Mucosa of stomach (tissue), 1 donor: ENCODE results near the gene REL.

ENCODE experiments used
- H3K27me3 ChIP-seq: one replicate; pipeline ENCODE4 v1.7.0; 2013; ENCODE audit warnings: mild to moderate bottlenecking, low read length; ENCODE audit not compliant: control insufficient read depth, insufficient read depth
- H3K36me3 ChIP-seq: one replicate; pipeline ENCODE4 v1.7.0; 2013; ENCODE audit warnings: low read length; ENCODE audit not compliant: control insufficient read depth, insufficient read depth
- H3K4me1 ChIP-seq: one replicate; pipeline ENCODE4 v1.7.0; 2013; ENCODE audit warnings: mild to moderate bottlenecking, low read length; ENCODE audit not compliant: control insufficient read depth, insufficient read depth
- H3K4me3 ChIP-seq: one replicate; pipeline ENCODE4 v1.7.0; 2013; ENCODE audit warnings: low read length
- H3K9ac ChIP-seq: one replicate; pipeline ENCODE4 v1.7.0; 2013; ENCODE audit warnings: mild to moderate bottlenecking, low read length, moderate library complexity
- H3K9me3 ChIP-seq: one replicate; pipeline ENCODE4 v1.7.0; 2013; ENCODE audit warnings: mild to moderate bottlenecking, low read length, moderate library complexity; ENCODE audit not compliant: control insufficient read depth
- donor health status: Pancreatic carcinoma.

Gene REL

DNA sequence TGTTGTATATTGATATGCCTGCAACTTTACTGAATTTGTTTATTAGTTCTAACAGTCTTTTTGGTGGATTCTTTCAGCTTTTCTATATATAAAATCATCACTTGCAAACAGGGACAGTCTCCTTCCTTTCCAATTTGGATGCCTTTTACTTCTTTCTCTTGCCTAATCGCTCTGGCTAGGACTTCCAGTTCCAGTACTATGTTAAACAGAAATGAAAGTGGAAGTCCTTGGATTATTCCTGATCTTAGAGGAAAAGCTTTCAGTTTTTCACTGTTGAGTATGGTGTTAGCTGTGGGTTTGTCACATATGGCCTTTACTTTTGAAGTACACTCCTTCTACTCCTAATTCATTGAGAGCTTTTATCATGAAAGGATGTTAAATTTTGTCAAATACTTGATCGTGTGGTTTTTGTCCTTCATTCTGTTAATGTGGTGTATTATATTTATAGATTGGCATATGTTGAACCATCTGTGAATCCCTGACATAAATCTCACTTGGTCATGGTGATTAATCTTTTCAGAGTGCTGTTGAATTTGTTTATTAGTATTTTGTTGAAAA is 52.9 kb downstream of the REL start:
- Histone ChIP-seq H3K4me1 (no peaks in the 10 kb centered on the region), H3K9ac (no peak overlapping the region)

DNA sequence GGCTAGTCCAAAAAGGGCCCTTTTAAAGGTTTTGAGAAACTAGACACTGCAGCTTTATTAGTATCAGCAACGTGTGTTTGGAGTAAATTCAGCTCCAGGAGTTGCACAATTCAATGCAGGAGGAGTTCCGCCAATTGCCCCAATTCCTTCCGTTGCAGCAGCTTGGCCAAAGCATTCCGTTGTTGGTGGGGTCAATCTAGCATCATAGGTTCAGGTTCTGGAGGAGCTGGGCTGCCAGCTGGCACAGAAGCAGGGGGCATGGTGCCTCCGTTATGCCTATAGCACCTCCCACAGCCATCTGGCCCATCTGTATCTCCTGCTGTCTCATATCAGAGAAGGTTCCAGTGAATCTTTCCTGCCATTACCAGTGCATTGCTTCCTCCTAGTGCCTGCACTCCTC is 55.4 kb downstream of the REL start:
- H3K36me3 ChIP-seq, result no peaks in the 10 kb centered on the region
- H3K9ac ChIP-seq, result no peak overlapping the region
- no peaks in the 10 kb centered on the region for H3K9me3 ChIP-seq
- no peaks in the 10 kb centered on the region for H3K4me1 ChIP-seq
- no peak overlapping the region for H3K4me3 ChIP-seq
- H3K27me3 ChIP-seq, result no peaks in the 10 kb centered on the region

More for the DNA sequence above, 52.9 kb downstream of the REL start:
- no peaks in the 10 kb centered on the region for H3K9me3 ChIP-seq
- H3K4me3 ChIP-seq, result no peak overlapping the region
- no peaks in the 10 kb centered on the region for H3K36me3 ChIP-seq
- no peaks in the 10 kb centered on the region for H3K27me3 ChIP-seq

DNA sequence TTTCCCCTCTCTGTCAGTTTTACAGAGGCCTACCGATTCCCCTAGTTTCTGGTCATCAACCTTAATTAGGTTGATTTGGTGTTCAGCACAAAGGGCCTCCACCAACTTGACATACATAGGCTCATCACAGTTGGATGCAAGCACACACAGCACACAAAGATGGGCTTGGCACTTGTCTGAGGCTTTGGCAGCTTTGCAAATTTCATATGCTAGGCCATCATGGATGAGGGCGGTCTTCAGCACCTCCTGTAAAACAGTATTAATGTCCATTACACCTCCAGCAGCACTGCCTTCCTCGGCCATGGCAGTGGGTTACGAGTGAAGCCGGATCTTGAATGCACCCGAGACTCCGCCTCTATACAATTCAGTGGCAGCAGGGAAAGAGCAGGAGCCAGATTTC is 56.9 kb downstream of the REL start:
- H3K9me3 ChIP-seq, result no peaks in the 10 kb centered on the region
- H3K36me3 ChIP-seq, result no peaks in the 10 kb centered on the region
- no peak overlapping the region for H3K9ac ChIP-seq
- no peaks in the 10 kb centered on the region for H3K4me1 ChIP-seq
- no peaks in the 10 kb centered on the region for H3K27me3 ChIP-seq
- no peak overlapping the region for H3K4me3 ChIP-seq

DNA sequence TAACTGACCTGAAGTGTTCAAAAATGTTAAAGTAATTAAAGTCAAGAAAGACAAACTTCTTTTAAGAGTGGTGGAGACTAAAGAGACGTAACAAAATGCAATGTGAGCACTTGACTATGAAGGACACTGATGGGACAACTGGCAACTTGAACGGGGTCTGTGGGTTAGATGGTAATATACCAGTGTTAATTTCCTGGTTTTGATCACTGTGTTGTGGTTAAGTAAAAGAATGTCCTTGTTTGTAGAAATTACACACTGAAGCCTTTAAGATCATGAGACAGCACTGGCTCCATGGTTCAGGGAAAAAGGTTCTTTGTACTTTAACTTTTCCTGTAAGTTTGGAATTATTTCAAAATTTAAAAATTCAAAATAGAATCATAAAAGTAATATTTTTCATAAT is 58.2 kb downstream of the REL start:
- no peaks in the 10 kb centered on the region for H3K36me3 ChIP-seq
- H3K9ac ChIP-seq, result no peak overlapping the region
- H3K9me3 ChIP-seq, result no peaks in the 10 kb centered on the region
- H3K4me3 ChIP-seq, result no peak overlapping the region
- H3K4me1 ChIP-seq, result no peaks in the 10 kb centered on the region
- no peaks in the 10 kb centered on the region for H3K27me3 ChIP-seq

DNA sequence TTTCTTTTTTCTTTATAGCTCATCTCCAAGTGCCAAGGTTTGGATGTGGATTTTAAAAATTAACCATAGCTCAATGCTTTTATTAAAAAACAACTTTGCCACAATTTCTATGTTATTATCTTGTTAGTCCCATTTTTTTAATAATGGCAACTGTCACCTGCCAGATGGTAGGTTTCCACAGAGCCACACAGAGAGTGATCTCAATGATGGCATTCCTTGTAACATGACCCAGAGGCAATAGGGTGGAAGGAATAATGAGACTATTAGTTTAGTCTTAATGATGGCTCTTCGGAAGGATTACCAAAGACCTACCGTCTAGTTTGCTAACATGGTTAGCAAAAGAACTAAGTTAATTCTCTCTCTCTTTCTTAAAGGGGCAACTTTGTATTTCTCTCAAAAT is 64.0 kb downstream of the REL start:
- H3K4me1 ChIP-seq, result no peaks in the 10 kb centered on the region
- no peaks in the 10 kb centered on the region for H3K9me3 ChIP-seq
- H3K9ac ChIP-seq, result no peak overlapping the region
- no peaks in the 10 kb centered on the region for H3K27me3 ChIP-seq
- no peak overlapping the region for H3K4me3 ChIP-seq
- no peaks in the 10 kb centered on the region for H3K36me3 ChIP-seq

DNA sequence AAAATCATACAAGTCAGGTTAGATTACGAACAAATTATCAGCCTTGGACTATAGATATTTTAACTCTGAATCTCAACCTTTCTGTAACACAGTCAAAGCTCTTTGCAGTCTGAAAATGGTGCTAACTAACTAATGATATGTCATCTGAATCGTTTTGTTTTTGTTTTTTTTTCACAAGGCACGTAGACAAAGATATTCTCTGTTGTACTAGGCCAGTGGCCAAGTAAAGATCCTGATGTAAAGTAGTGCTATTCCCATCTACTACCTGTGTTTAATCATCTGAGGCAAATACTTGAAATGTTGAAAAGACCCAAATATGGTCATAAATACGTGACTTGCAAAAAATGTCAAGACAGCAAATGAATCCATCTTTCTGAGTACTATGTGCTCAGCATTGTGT is 65.7 kb downstream of the REL start:
- Histone ChIP-seq H3K9me3 (no peaks in the 10 kb centered on the region), H3K4me3 (no peak overlapping the region), H3K27me3 (no peaks in the 10 kb centered on the region), H3K4me1 (no peaks in the 10 kb centered on the region), H3K9ac (no peak overlapping the region), H3K36me3 (no peaks in the 10 kb centered on the region)

DNA sequence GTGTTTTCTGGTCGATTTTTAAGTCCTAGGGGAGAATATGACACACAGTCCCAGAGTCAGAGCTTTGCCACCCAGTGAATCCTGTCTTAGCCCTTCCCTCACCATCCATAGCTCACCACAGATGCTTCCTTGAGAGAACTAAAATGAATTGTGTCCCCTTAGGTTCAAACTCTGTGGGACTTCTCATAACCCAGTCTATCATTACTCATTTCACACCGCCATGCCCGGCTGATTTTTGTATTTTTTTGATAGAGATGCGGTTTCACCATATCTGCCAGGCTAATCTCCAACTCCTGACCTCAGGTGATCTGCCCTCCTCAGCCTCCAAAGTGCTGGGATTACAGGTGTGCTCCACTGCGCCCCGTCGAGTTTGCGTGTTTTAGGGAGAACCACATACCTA is 66.8 kb downstream of the REL start:
- Histone ChIP-seq H3K9me3 (no peaks in the 10 kb centered on the region), H3K9ac (no peak overlapping the region), H3K4me3 (no peak overlapping the region), H3K4me1 (no peaks in the 10 kb centered on the region), H3K36me3 (no peaks in the 10 kb centered on the region), H3K27me3 (no peaks in the 10 kb centered on the region)

DNA sequence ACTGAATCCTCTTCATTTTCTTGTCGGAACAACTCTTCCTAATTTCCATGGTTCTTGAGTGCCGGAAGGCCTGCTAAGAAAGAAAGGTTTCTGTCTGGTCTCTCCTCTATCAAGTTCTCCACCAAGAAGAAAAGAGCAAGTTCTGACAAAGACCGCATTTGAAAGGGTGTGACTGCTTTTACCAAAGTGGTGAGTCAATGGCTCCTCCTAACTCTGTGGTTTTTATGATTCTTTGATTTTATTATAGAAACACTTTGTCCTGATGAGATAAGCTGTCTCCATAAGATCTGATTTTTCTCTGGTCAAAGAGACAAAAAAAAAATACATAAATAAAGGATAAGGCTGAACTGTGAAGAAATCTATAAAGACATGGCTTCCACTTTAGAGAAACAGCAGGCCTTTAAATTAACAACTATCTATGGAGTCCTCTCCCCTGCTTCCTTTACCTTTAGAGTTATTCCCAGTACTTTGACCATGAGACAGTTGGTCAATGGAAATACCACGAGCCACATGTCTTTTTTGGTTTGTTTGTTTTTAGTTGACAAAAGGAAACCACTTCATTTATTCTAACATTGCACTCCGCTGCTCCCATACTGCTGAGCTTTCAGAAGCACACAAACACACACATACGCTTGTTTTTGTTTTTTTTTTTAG is 67.7 kb downstream of the REL start:
- Histone ChIP-seq H3K4me3 (no peak overlapping the region), H3K36me3 (no peaks in the 10 kb centered on the region)

DNA sequence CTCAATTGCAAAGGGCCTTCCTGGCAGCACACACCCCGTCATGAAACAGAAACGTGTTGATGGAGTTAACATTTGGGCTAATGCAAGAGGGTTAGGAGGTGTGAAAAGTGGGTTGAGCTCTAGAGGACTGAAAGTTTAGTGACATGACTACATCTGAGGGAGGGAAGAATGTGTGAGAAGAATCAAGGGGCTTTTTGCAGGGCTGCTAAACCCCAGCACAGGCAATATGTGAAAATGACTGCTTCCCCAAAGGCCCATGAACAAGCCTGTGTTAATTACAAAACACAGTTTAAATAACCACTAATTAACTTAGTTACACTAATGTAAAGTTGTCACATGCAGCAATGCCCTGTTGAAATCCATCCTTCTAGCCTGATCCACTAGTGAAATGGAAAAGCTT is 72.8 kb downstream of the REL start:
- Histone ChIP-seq H3K27me3 (no peaks in the 10 kb centered on the region), H3K36me3 (no peaks in the 10 kb centered on the region), H3K9ac (no peak overlapping the region), H3K4me1 (peaks cover 10% of the 10 kb centered on the region), H3K9me3 (no peaks in the 10 kb centered on the region), H3K4me3 (no peak overlapping the region)

More for the DNA sequence above, 67.7 kb downstream of the REL start:
- H3K9ac ChIP-seq, result no peak overlapping the region
- H3K9me3 ChIP-seq, result no peaks in the 10 kb centered on the region
- H3K27me3 ChIP-seq, result no peaks in the 10 kb centered on the region
- no peaks in the 10 kb centered on the region for H3K4me1 ChIP-seq

DNA sequence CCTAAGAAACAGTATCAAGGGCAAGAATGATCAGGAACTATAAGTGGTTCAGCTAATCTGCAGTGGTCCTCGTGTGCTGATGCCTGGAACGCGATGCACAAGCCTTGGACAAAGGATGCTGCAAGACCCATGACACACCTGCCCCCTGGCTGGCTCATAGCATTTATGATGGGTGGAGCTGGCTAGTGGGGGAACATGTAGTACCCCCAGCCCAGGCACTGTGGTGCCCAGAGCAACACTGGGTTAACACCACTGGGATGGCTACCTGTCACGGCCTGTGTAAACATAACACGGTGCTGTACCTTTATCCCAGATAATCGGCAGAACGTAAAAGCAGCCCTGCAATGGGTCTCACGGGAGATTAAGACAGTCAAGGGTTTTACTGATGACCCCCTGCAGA is 75.8 kb downstream of the REL start:
- H3K36me3 ChIP-seq, result no peaks in the 10 kb centered on the region
- no peaks in the 10 kb centered on the region for H3K27me3 ChIP-seq
- no peak overlapping the region for H3K4me3 ChIP-seq
- H3K4me1 ChIP-seq, result peaks cover 10% of the 10 kb centered on the region
- no peak overlapping the region for H3K9ac ChIP-seq
- H3K9me3 ChIP-seq, result no peaks in the 10 kb centered on the region

DNA sequence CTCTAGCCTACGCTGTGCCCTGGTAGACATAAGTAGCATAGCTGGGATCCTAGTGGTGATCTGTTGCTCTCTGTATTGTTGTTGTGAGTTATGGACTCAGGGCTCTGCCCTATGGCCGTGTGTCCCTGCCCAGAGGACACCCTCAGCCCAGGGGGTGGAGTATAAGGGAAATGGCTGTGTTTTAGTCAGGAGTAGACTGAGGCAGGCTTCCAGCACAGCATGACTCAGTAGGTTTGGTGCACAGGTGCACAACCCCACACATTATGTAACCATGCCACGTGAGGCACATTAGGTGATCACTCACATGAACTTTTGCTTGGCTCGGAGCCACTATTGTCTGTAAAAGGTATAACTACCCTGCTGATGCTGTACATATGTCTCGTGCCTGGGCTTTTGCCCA is 76.3 kb downstream of the REL start:
- Histone ChIP-seq H3K4me3 (no peak overlapping the region), H3K27me3 (no peaks in the 10 kb centered on the region), H3K4me1 (peaks cover 10% of the 10 kb centered on the region), H3K36me3 (no peaks in the 10 kb centered on the region), H3K9me3 (no peaks in the 10 kb centered on the region), H3K9ac (no peak overlapping the region)

DNA sequence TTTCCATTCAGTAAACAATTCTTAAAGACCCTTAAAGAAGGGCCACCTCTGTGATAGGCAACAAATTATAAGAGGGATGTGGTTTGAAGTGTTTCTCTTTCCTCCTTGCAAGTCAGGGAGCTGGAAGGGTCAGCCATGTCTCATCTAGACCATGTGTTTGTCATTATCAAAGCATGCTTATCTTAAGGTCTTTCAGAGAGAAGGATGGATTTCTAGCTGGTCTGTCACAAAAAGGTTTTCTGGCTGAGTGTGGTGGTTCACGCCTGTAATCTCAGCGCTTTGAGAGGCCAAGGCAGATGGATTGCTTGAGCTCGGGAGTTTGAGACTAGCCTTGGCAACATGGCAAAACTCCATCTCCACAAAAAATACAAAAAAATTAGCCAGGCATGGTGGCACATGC is 77.0 kb downstream of the REL start:
- no peaks in the 10 kb centered on the region for H3K36me3 ChIP-seq
- no peaks in the 10 kb centered on the region for H3K9me3 ChIP-seq
- peaks cover 10% of the 10 kb centered on the region for H3K4me1 ChIP-seq
- no peak overlapping the region for H3K9ac ChIP-seq
- no peak overlapping the region for H3K4me3 ChIP-seq
- no peaks in the 10 kb centered on the region for H3K27me3 ChIP-seq

DNA sequence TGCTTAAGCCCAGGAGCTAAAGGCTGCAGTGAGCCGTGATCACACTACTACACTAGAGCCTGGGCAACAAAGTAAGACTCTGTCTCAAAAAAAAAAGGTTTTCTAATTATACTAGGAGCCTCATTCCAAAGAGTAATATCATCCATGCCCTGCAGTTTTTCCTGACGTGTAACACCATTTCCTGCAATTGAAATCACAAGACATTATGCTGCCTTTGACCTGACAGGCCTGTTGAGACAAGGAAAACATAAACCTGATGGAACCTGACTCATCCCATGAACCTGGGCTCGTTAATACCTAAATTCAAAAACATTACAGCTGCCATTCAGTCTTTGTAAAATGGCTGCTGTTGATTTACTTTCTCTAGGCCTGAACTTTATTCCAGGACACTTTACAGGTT is 77.4 kb downstream of the REL start:
- Histone ChIP-seq H3K4me3 (no peak overlapping the region), H3K4me1 (peaks cover 10% of the 10 kb centered on the region), H3K9ac (no peak overlapping the region), H3K36me3 (no peaks in the 10 kb centered on the region), H3K27me3 (no peaks in the 10 kb centered on the region), H3K9me3 (no peaks in the 10 kb centered on the region)
